ENCODE measurements around the gene RECQL.

DNA sequence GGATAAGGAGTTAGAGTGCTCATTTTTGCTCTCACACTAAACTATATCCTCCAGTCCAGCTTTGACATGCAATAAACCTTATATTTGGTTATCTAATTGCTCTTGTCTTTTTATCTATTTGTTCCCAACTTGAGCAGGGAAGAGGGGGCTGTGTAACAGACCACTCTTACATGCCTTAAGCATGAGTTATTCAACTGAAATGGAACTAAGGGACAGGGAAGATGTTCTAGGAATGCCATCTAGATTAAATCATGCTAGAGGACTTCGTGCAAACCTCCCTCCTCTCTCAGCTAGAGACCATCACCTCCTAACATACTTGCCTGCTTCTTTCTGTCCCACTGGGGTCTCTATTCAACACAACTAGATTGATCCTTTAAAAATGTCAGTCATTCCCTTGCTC lies 45.3 kb upstream of the RECQL start:
- TF ChIP-seq CHD1 (IDR thresholded peaks at IDR 0.05; ENCODE audit: low read depth, low read length) (no peak), POLR2A (IDR thresholded peaks at IDR 0.05; ENCODE audit: low read depth, low read length) (no peak), RAD21 (IDR thresholded peaks at IDR 0.05; ENCODE audit: low read length) (no peak), FOS (IDR thresholded peaks at IDR 0.05; ENCODE audit: low read depth, low read length) (no peak)
- TF ChIP-seq, protein P1, sequence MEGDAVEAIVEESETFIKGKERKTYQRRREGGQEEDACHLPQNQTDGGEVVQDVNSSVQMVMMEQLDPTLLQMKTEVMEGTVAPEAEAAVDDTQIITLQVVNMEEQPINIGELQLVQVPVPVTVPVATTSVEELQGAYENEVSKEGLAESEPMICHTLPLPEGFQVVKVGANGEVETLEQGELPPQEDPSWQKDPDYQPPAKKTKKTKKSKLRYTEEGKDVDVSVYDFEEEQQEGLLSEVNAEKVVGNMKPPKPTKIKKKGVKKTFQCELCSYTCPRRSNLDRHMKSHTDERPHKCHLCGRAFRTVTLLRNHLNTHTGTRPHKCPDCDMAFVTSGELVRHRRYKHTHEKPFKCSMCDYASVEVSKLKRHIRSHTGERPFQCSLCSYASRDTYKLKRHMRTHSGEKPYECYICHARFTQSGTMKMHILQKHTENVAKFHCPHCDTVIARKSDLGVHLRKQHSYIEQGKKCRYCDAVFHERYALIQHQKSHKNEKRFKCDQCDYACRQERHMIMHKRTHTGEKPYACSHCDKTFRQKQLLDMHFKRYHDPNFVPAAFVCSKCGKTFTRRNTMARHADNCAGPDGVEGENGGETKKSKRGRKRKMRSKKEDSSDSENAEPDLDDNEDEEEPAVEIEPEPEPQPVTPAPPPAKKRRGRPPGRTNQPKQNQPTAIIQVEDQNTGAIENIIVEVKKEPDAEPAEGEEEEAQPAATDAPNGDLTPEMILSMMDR (conservative IDR thresholded peaks at IDR 0.05; ENCODE audit: low read depth, low read length), result no peak
